K562 (cell line): ENCODE data around the gene WDR64. TPM values are rescaled to one million over a fixed set of nuclear protein-coding genes. Genes with fewer than 3 reads are reported as not detected.

ENCODE experiments used
- DIDO1 ChIP-seq: fragments of 450-650 bp; IDR thresholded peaks from 2 replicates; pipeline ENCODE4 v1.6.1; 2016; ENCODE audit warnings: low read depth, missing biosample characterization, missing genetic modification characterization
- HDAC8 ChIP-seq: fragments of 450-650 bp; IDR thresholded peaks from 2 replicates; pipeline ENCODE4 v1.6.1; 2016; ENCODE audit warnings: mild to moderate bottlenecking, missing genetic modification characterization, moderate library complexity, missing compliant biosample characterization
- IRF1 ChIP-seq: sonication (generic); formaldehyde crosslinking; IDR thresholded peaks from 2 replicates; pipeline ENCODE4 v1.8.0; 2022; ENCODE audit warnings: missing genetic modification reagents, mild to moderate bottlenecking, borderline replicate concordance
- MIER1 ChIP-seq: fragments of 450-650 bp; IDR thresholded peaks from 2 replicates; pipeline ENCODE4 v1.6.1; 2016; ENCODE audit warnings: antibody characterized with exemption, mild to moderate bottlenecking, low read depth
- SMARCB1 ChIP-seq: IDR thresholded peaks from 2 replicates; pipeline ENCODE4 v1.6.1; 2011; ENCODE audit warnings: improper control_type of control experiment, low read depth; ENCODE audit not compliant: insufficient read length
- ZFP30 ChIP-seq: fragments of 250-450 bp; sonication (Bioruptor Pico); IDR thresholded peaks from 2 replicates; pipeline ENCODE4 v1.8.0; 2022; ENCODE audit warnings: moderate library complexity, mild to moderate bottlenecking, inconsistent platforms, borderline replicate concordance
- ZNF143 ChIP-seq: sonication (generic); formaldehyde crosslinking; IDR thresholded peaks from 2 replicates; pipeline ENCODE4 v1.9.0; 2022; ENCODE audit warnings: mild to moderate bottlenecking, missing genetic modification reagents
- ZNF175 ChIP-seq: fragments of 200-800 bp; sonication (Bioruptor generic); IDR thresholded peaks from 2 replicates; pipeline ENCODE4 v1.6.1; 2016; ENCODE audit warnings: low read depth, mild to moderate bottlenecking, missing genetic modification characterization, missing compliant biosample characterization
- ZNF407 ChIP-seq: fragments of 450-650 bp; IDR thresholded peaks from 2 replicates; pipeline ENCODE4 v1.6.1; 2016; ENCODE audit warnings: low read depth
- ZNF551 ChIP-seq: fragments of 250-450 bp; sonication (Bioruptor Pico); IDR thresholded peaks from 2 replicates; pipeline ENCODE4 v1.5.0; 2021; ENCODE audit warnings: mild to moderate bottlenecking, moderate library complexity
- ZNF639 ChIP-seq, 2 experiments: fragments of 200-800 bp in 1 of 2; sonication (Bioruptor generic) in 1 of 2; sonication (generic) in 1 of 2; formaldehyde crosslinking in 1 of 2; IDR thresholded peaks in 1 of 2; conservative IDR thresholded peaks in 1 of 2; 2 replicates each; pipeline versions ENCODE4 v1.5.0 to v1.6.1; 2016 to 2020; ENCODE audit warnings: missing compliant biosample characterization in 1 of 2, missing genetic modification characterization in 1 of 2, missing genetic modification reagents in 1 of 2
- ZNF655 ChIP-seq: fragments of 250-450 bp; sonication (Bioruptor Pico); IDR thresholded peaks from 2 replicates; pipeline ENCODE4 v1.5.0; 2021
- ZNF76 ChIP-seq: fragments of 250-450 bp; sonication (Bioruptor Pico); IDR thresholded peaks from 2 replicates; pipeline ENCODE4 v1.4.0; 2020; ENCODE audit warnings: mild to moderate bottlenecking, moderate library complexity, borderline replicate concordance
- polyA plus RNA-seq, 8 experiments: library from polyadenylated mRNA; depleted of rRNA in 4 of 8; stranded (reverse) in 5 of 8; unstranded in 3 of 8; fragments of >200 nt; fragmentation: Nextera tagmentation in 2 of 8; fragmentation: Illumina TruSeq in 1 of 8; extraction: Ambion mirVana in 2 of 8; extraction: Trizol in 1 of 8; gene quantifications; 2 replicates each; pipeline versions ENCODE4 v1.2.1 to v1.2.3, GENCODE V29; 2011 to 2014; ENCODE audit warnings: inconsistent platforms in 1 of 8, missing spikeins in 1 of 8
- total RNA-seq, 7 experiments: library from RNA; depleted of rRNA in 6 of 7; stranded (reverse); fragments of >200 nt in 6 of 7; fragmentation: Illumina TruSeq in 2 of 7; extraction: Trizol in 2 of 7; gene quantifications; 2 replicates each; pipeline versions ENCODE4 v1.2.1 to v1.2.3, GENCODE V29; 2011 to 2021; ENCODE audit warnings: low replicate concordance in 1 of 7

Gene WDR64
- total and polyA plus RNA-seq, 9 of the 15 experiments (the other 6 are each of a cell fraction or from before 2014, with no cell fraction given) = 0.06 to 0.29 (median 0.19) TPM; not detected in 5

- TF ChIP-seq ZNF76 (peak; percentile 95), HDAC8 (tag) (peak; percentile 97), ZNF639 (CRISPR knock-in tag; conservative IDR thresholded peaks at IDR 0.05 in 1 of 2, IDR thresholded peaks at IDR 0.05 in 1 of 2) (peak in 1 of 2 experiments; percentile 75; a peak in 2 of 4 replicates), ZNF407 (no peak), ZFP30 (CRISPR knock-in tag) (no peak; the same call in 1 of the 2 replicates), IRF1 (CRISPR knock-in tag) (no peak), DIDO1 (tag) (peak; percentile 78; the same call in 1 of the 2 replicates), ZNF143 (CRISPR knock-in tag) (no peak), ZNF655 (CRISPR knock-in tag) (peak; percentile 68; the same call in 1 of the 2 replicates), ZNF551 (CRISPR knock-in tag) (no peak), MIER1 (no peak), SMARCB1 (no peak), ZNF175 (CRISPR knock-in tag) (peak; percentile 95)
These were observed 44.9 kb downstream of the WDR64 start (continued) for GRCh38 chr1:241696815-241697639.
